ENCODE data around the gene P2RY13. TPM values are rescaled to one million over a fixed set of nuclear protein-coding genes. Genes with fewer than 3 reads are reported as not detected.

P2RY13 gene
- not detected in 2 replicates for total RNA-seq

GRCh38 chr3:151329363-151329762 is at the start of gene P2RY13:
P2RY13 (minus strand) TSS chr3:151329549; CDS start chr3:151329528, 21 bp downstream.

DNA sequence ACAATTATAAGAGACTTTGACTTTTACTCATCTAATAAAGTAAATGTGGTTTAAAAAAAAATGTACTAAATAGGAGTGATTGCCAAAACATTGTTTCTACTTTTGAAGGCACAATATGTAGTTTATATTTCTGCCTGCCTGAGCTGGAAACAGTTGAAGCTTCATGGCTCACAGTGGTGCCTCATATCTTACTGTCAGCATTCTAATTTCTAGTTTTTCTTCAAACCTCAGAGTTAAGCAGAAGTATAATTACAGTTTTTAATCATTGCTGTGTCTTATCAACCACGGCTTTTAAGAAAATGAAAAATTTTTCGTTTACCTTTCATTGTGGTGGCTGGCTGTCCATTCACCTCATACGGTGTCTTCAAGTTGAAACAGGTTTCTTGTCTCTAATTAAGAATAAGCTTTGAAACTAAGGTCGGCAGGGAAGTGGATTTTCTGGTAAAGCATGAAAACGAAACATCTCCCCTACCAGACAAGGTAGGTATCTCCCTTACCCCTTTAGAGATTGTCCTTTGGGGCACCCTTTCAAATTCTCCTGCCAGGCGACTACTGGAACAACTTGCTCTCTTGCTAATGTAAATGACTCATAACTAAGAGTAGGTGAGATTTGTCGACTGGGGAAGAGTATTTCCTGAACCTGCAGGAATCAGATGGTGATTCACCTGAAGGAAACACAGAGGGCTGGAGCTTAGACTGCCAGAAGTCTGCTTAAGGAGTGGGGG is 12.9 kb downstream of the P2RY13 start, which contains the start of gene GPR87:
GPR87 (minus strand) TSS at position 554 of the 725 bp plus-strand sequence. CDS start 16,720 bp downstream, outside the sequence.

GRCh38 chr3:151278230-151278629 is 51.1 kb downstream of the P2RY13 start, which contains the start of gene P2RY14:
P2RY14 (minus strand) TSS chr3:151278542; CDS start chr3:151214316, 64,226 bp downstream.

Other genes starting within 250 kb of the P2RY13 start
- gene MED12L, start 243.9 kb downstream of the P2RY13 start, total RNA-seq = 0.42 and 0.89 TPM in 2 replicates
- not detected in 2 replicates for gene GPR171, start 126.3 kb downstream of the P2RY13 start, total RNA-seq
- not detected in 2 replicates for gene P2RY14, start 51.0 kb downstream of the P2RY13 start, total RNA-seq
- gene GPR87, start 12.7 kb downstream of the P2RY13 start, total RNA-seq = 0.09 TPM in 1 of 2 replicates, not detected in the other
- gene P2RY12, start 55.2 kb upstream of the P2RY13 start, total RNA-seq = not detected in 2 replicates
- 0.59 and 1.6 TPM in 2 replicates for gene IGSF10, start 131.5 kb upstream of the P2RY13 start, total RNA-seq

Data from smooth muscle cell of the umbilical artery (primary cell).